Measurements from ENCODE around the gene EML4. TPM values are rescaled to one million over a fixed set of nuclear protein-coding genes. Genes with fewer than 3 reads are reported as not detected.

The EML4 gene
- total RNA-seq, 1 experiment from 2014 or later: 107 TPM

DNA sequence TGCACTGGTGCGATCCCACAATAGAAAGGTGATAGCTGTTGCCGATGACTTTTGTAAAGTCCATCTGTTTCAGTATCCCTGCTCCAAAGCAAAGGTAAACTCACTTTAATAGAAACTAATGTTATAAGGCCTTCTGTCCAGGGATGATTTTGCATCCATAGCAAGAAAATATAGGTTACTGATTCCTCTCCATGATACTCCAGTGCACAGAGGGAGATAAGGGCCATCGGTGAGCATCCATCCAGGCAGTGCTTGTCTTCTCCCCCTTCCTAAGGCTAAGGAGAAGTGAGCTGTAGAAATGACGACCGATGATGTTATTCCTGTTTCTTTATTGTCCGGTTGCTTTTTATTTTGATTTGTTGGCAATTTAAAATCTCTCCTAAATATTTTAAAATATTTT lies 159.8 kb downstream of the EML4 start:
- Histone ChIP-seq H3K27me3 (ENCODE audit: control insufficient read depth, insufficient read depth, low read length) (no peaks in the 10 kb centered on the region), H3K27ac (ENCODE audit: low read length) (no peak overlapping the region), H3K9me3 (ENCODE audit: control insufficient read depth, insufficient read depth, low read depth, low read length) (no peaks in the 10 kb centered on the region), H3K4me1 (ENCODE audit: control insufficient read depth, insufficient read depth, low read length) (peaks cover 8% of the 10 kb centered on the region), H3K36me3 (ENCODE audit: control insufficient read depth, insufficient read depth, low read length) (peaks cover 26% of the 10 kb centered on the region), H3K4me3 (ENCODE audit: low read depth in 2 of 2, low read length in 2 of 2) (no peak overlapping the region)
- DNase-seq (ENCODE audit: low read depth, low spot score): no peak
- TF ChIP-seq POLR2AphosphoS5 (IDR thresholded peaks at IDR 0.05; ENCODE audit: low read depth, low read length) (no peak), SIN3A (IDR thresholded peaks at IDR 0.05; ENCODE audit: borderline replicate concordance, insufficient read depth, low read depth, low read length) (no peak), TCF7L2 (IDR thresholded peaks at IDR 0.05; ENCODE audit: low read depth, low read length) (no peak)
- TF ChIP-seq, protein P1, sequence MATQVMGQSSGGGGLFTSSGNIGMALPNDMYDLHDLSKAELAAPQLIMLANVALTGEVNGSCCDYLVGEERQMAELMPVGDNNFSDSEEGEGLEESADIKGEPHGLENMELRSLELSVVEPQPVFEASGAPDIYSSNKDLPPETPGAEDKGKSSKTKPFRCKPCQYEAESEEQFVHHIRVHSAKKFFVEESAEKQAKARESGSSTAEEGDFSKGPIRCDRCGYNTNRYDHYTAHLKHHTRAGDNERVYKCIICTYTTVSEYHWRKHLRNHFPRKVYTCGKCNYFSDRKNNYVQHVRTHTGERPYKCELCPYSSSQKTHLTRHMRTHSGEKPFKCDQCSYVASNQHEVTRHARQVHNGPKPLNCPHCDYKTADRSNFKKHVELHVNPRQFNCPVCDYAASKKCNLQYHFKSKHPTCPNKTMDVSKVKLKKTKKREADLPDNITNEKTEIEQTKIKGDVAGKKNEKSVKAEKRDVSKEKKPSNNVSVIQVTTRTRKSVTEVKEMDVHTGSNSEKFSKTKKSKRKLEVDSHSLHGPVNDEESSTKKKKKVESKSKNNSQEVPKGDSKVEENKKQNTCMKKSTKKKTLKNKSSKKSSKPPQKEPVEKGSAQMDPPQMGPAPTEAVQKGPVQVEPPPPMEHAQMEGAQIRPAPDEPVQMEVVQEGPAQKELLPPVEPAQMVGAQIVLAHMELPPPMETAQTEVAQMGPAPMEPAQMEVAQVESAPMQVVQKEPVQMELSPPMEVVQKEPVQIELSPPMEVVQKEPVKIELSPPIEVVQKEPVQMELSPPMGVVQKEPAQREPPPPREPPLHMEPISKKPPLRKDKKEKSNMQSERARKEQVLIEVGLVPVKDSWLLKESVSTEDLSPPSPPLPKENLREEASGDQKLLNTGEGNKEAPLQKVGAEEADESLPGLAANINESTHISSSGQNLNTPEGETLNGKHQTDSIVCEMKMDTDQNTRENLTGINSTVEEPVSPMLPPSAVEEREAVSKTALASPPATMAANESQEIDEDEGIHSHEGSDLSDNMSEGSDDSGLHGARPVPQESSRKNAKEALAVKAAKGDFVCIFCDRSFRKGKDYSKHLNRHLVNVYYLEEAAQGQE (IDR thresholded peaks at IDR 0.05; ENCODE audit: insufficient read depth in 1 of 2, low read depth in 2 of 2, low read length in 1 of 2): no peak
- TF ChIP-seq, protein P2, sequence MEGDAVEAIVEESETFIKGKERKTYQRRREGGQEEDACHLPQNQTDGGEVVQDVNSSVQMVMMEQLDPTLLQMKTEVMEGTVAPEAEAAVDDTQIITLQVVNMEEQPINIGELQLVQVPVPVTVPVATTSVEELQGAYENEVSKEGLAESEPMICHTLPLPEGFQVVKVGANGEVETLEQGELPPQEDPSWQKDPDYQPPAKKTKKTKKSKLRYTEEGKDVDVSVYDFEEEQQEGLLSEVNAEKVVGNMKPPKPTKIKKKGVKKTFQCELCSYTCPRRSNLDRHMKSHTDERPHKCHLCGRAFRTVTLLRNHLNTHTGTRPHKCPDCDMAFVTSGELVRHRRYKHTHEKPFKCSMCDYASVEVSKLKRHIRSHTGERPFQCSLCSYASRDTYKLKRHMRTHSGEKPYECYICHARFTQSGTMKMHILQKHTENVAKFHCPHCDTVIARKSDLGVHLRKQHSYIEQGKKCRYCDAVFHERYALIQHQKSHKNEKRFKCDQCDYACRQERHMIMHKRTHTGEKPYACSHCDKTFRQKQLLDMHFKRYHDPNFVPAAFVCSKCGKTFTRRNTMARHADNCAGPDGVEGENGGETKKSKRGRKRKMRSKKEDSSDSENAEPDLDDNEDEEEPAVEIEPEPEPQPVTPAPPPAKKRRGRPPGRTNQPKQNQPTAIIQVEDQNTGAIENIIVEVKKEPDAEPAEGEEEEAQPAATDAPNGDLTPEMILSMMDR (IDR thresholded peaks at IDR 0.05): no peak
- no TSS peak for BruUV-seq (replicated peaks)
- in situ Hi-C loops (cut with HindIII; ENCODE audit: low pct_unique_long_range_greater_than_20kb, low sequenced_read_pairs) (no loop called here), intact Hi-C loops (cut with micrococcal nuclease; ENCODE audit: unreplicated experiment) (loop anchor here (5.0 to 10.0 kb wide), 2 partner anchors 232 to 464 kb away; no protein-coding TSS in a partner anchor)
- ChIA-PET POLR2A (no interaction called here), CTCF (interaction anchor here (0.6 to 0.9 kb wide), 3 partner anchors 13 to 235 kb away, joined by 3 to 4 read pairs (median 3); no protein-coding TSS in a partner anchor)
- ATAC-seq: no peak

DNA sequence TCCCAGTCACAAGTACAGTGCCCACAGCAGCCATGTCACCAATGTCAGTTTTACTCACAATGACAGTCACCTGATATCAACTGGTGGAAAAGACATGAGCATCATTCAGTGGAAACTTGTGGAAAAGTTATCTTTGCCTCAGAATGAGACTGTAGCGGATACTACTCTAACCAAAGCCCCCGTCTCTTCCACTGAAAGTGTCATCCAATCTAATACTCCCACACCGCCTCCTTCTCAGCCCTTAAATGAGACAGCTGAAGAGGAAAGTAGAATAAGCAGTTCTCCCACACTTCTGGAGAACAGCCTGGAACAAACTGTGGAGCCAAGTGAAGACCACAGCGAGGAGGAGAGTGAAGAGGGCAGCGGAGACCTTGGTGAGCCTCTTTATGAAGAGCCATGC lies 160.6 kb downstream of the EML4 start:
- in situ Hi-C loops (cut with HindIII; ENCODE audit: low pct_unique_long_range_greater_than_20kb, low sequenced_read_pairs): no loop called here
- POLR2A ChIA-PET: no interaction called here
- no peak for DNase-seq (ENCODE audit: low read depth, low spot score)
- Histone ChIP-seq H3K9me3 (ENCODE audit: control insufficient read depth, insufficient read depth, low read depth, low read length) (no peaks in the 10 kb centered on the region), H3K27me3 (ENCODE audit: control insufficient read depth, insufficient read depth, low read length) (no peaks in the 10 kb centered on the region), H3K36me3 (ENCODE audit: control insufficient read depth, insufficient read depth, low read length) (peaks cover 26% of the 10 kb centered on the region), H3K27ac (ENCODE audit: low read length) (no peak overlapping the region), H3K4me3 (ENCODE audit: low read depth in 2 of 2, low read length in 2 of 2) (no peak overlapping the region), H3K4me1 (ENCODE audit: control insufficient read depth, insufficient read depth, low read length) (peaks cover 8% of the 10 kb centered on the region)
- no TSS peak for BruUV-seq (replicated peaks)
- CTCF ChIA-PET: no interaction called here
- intact Hi-C loops (cut with micrococcal nuclease; ENCODE audit: unreplicated experiment): loop anchor here (5.0 to 10.0 kb wide), 2 partner anchors 232 to 465 kb away; no protein-coding TSS in a partner anchor
- TF ChIP-seq SIN3A (IDR thresholded peaks at IDR 0.05; ENCODE audit: borderline replicate concordance, insufficient read depth, low read depth, low read length) (no peak), TCF7L2 (IDR thresholded peaks at IDR 0.05; ENCODE audit: low read depth, low read length) (no peak), POLR2AphosphoS5 (IDR thresholded peaks at IDR 0.05; ENCODE audit: low read depth, low read length) (no peak)
- TF ChIP-seq, protein P2 (IDR thresholded peaks at IDR 0.05): no peak
- TF ChIP-seq, protein P1 (IDR thresholded peaks at IDR 0.05; ENCODE audit: insufficient read depth in 1 of 2, low read depth in 2 of 2, low read length in 1 of 2): no peak
- ATAC-seq: no peak

All from Panc1 (cell line).